Endothelial cell (in vitro differentiated cells): ENCODE results near the gene ZCCHC9. TPM values are rescaled to one million over a fixed set of nuclear protein-coding genes. Genes with fewer than 3 reads are reported as not detected.
"Not testable (repeated sequence)": the region's sequence is repeated elsewhere in the genome, so short reads cannot be mapped to it uniquely, and the experiment has no call there.

Experiments used
- DNase-seq: peaks from one replicate; pipeline ENCODE4 v3.0.0; 2021; ENCODE audit warnings: low spot score
- H3K27ac Mint-ChIP-seq: one replicate; pipeline ENCODE4 v1.8.0; 2021; ENCODE audit warnings: mixed read lengths, inconsistent platforms; ENCODE audit not compliant: unreplicated experiment
- H3K27me3 Mint-ChIP-seq: one replicate; pipeline ENCODE4 v1.8.0; 2021; ENCODE audit warnings: mild to moderate bottlenecking, moderate library complexity, mixed read lengths, inconsistent platforms; ENCODE audit not compliant: unreplicated experiment
- H3K36me3 Mint-ChIP-seq: one replicate; pipeline ENCODE4 v1.8.0; 2021; ENCODE audit warnings: mild to moderate bottlenecking, low read depth, mixed read lengths, inconsistent platforms; ENCODE audit not compliant: unreplicated experiment
- H3K4me1 Mint-ChIP-seq: one replicate; pipeline ENCODE4 v1.8.0; 2021; ENCODE audit warnings: mild to moderate bottlenecking, mixed read lengths, inconsistent platforms; ENCODE audit not compliant: unreplicated experiment
- H3K4me3 Mint-ChIP-seq: one replicate; pipeline ENCODE4 v1.8.0; 2021; ENCODE audit warnings: mild to moderate bottlenecking, mixed read lengths, inconsistent platforms; ENCODE audit not compliant: unreplicated experiment
- H3K9me3 Mint-ChIP-seq: one replicate; pipeline ENCODE4 v1.8.0; 2021; ENCODE audit warnings: mixed read lengths, inconsistent platforms; ENCODE audit not compliant: unreplicated experiment
- total RNA-seq: library from RNA; stranded (reverse); fragmentation: NEBNext Ultra II Directional; extraction: Animal tissue kit (Norgen Biotek cat#: 25700); gene quantifications from one replicate; pipeline ENCODE4 v1.2.1, GENCODE V29; 2021; ENCODE audit not compliant: unreplicated experiment
- TF ChIP-seq, protein P1 (sequence below): fragments of 200-600 bp; sonication (generic); IDR thresholded peaks from one replicate; pipeline ENCODE4 v1.5.0; 2021; ENCODE audit warnings: antibody characterized with exemption; ENCODE audit not compliant: unreplicated experiment

The ZCCHC9 gene
- total RNA-seq, 1 donor from 2014 or later, result 21.7 TPM

GRCh38 chr5:81256766-81257165 is 44.6 kb upstream of the ZCCHC9 start:
- Mint-ChIP-seq H3K27ac (no peak overlapping the region), H3K27me3 (no peaks in the 10 kb centered on the region), H3K4me3 (no peak overlapping the region), H3K4me1 (peaks cover 12% of the 10 kb centered on the region), H3K9me3 (no peaks in the 10 kb centered on the region), H3K36me3 (peaks cover 27% of the 10 kb centered on the region)
- DNase-seq, result no peak
- TF ChIP-seq, protein P1, sequence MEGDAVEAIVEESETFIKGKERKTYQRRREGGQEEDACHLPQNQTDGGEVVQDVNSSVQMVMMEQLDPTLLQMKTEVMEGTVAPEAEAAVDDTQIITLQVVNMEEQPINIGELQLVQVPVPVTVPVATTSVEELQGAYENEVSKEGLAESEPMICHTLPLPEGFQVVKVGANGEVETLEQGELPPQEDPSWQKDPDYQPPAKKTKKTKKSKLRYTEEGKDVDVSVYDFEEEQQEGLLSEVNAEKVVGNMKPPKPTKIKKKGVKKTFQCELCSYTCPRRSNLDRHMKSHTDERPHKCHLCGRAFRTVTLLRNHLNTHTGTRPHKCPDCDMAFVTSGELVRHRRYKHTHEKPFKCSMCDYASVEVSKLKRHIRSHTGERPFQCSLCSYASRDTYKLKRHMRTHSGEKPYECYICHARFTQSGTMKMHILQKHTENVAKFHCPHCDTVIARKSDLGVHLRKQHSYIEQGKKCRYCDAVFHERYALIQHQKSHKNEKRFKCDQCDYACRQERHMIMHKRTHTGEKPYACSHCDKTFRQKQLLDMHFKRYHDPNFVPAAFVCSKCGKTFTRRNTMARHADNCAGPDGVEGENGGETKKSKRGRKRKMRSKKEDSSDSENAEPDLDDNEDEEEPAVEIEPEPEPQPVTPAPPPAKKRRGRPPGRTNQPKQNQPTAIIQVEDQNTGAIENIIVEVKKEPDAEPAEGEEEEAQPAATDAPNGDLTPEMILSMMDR, result no peak

DNA sequence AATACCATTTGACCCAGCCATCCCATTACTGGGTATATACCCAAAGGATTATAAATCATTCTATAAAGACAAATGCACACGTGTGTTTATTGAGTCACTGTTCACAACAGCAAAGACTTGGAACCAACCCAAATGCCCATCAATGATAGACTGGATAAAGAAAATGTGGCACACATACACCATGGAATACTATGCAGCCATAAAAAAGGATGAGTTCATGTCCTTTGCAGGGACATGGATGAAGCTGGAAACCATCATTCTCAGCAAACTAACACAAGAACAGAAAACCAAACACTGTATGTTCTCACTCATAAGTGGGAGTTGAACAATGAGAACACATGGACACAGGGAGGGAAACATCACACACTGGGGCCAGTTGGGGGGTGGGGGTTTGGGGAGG is 38.6 kb upstream of the ZCCHC9 start:
- not testable (repeated sequence) for DNase-seq, H3K27me3 Mint-ChIP-seq, H3K4me1 Mint-ChIP-seq, H3K9me3 Mint-ChIP-seq, H3K4me3 Mint-ChIP-seq, H3K27ac Mint-ChIP-seq
- H3K36me3 Mint-ChIP-seq, result peaks cover 22% of the 10 kb centered on the region

- Mint-ChIP-seq H3K9me3 (no peaks in the 10 kb centered on the region), H3K4me1 (peaks cover 3% of the 10 kb centered on the region)
Measured at GRCh38 chr5:81265101-81265500, 36.3 kb upstream of the ZCCHC9 start.

GRCh38 chr5:81268521-81269196 is 32.7 kb upstream of the ZCCHC9 start:
- no peak for DNase-seq
- TF ChIP-seq, protein P1, result no peak
- peaks cover 7% of the 10 kb centered on the region for H3K36me3 Mint-ChIP-seq
- H3K4me1 Mint-ChIP-seq, result peaks cover 7% of the 10 kb centered on the region
- no peak overlapping the region for H3K4me3 Mint-ChIP-seq
- H3K27ac Mint-ChIP-seq, result no peak overlapping the region
- peaks cover 2% of the 10 kb centered on the region for H3K27me3 Mint-ChIP-seq
- H3K9me3 Mint-ChIP-seq, result no peaks in the 10 kb centered on the region

More at GRCh38 chr5:81265101-81265500, 36.3 kb upstream of the ZCCHC9 start:
- peaks cover 15% of the 10 kb centered on the region for H3K36me3 Mint-ChIP-seq
- no peak overlapping the region for H3K27ac Mint-ChIP-seq
- no peak for DNase-seq
- TF ChIP-seq, protein P1, result no peak
- no peak overlapping the region for H3K4me3 Mint-ChIP-seq
- no peaks in the 10 kb centered on the region for H3K27me3 Mint-ChIP-seq

- DNase-seq, result no peak
Measured at GRCh38 chr5:81269751-81270393, 31.5 kb upstream of the ZCCHC9 start.

DNA sequence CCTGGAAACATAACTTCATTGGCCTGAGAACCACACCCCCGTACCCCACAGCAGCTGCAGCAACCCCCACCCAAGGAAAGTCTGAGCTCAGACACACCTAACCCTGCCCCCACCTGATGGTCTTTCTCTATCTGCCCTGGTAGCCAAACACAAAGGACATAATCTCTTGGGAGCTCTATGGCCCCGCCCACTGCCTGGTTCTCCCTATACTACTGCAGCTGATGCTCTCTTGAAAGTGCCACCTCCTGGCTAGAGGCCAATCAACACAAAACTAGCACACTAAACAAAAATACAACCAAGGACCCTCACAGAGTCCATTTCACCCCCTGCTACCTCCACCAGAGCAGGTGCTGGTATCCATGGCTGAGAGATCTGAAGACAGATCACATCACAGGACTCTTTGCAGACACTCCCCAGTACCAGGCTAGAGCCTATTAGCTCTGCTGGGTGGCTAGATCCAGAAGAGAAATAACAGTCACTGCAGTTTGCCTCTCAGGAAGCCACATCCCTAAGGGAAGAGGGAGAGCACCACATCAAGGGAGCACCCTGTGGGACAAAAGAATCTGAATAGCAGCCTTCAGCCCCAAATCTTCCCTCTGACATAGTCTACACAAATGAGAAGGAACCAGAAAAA is 30.9 kb upstream of the ZCCHC9 start:
- H3K36me3 Mint-ChIP-seq, result peaks cover 16% of the 10 kb centered on the region
- not testable (repeated sequence) for DNase-seq, H3K4me1 Mint-ChIP-seq, H3K9me3 Mint-ChIP-seq, H3K27me3 Mint-ChIP-seq, H3K4me3 Mint-ChIP-seq, H3K27ac Mint-ChIP-seq

More at GRCh38 chr5:81269751-81270393, 31.5 kb upstream of the ZCCHC9 start:
- Mint-ChIP-seq H3K4me3 (no peak overlapping the region), H3K27ac (no peak overlapping the region), H3K36me3 (peaks cover 12% of the 10 kb centered on the region), H3K9me3 (peaks cover 3% of the 10 kb centered on the region), H3K27me3 (peaks cover 7% of the 10 kb centered on the region), H3K4me1 (peaks cover 7% of the 10 kb centered on the region)
- TF ChIP-seq, protein P1, result no peak
